ENCODE results near the gene FAM120AOS.

The FAM120AOS gene

DNA sequence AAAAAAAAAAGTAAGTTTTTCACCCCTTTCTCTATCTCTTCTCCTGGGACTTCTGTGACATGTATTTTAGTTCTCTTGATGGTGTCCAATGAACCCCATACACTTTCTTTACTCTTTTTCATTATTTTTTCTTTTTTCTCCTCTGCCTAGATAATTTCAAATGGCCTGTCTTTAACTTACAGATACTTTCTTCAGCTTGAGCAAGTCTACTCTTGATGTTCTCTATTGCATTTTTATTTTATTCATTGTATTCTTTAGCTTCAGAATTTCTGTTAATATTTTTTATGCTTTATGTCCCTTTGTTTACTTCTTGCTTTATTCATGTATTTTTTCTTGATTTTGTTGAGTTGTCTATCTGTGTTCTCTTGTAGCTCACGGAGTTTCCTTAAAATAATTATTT, 34.4 kb downstream of the FAM120AOS start:
- Histone ChIP-seq H3K27ac (ENCODE audit: extremely low read depth, low read depth, low read length) (no peak overlapping the region), H3K4me1 (ENCODE audit: control insufficient read depth, insufficient read depth, low read length) (no peaks in the 10 kb centered on the region), H3K4me3 (ENCODE audit: low read depth, low read length) (no peak overlapping the region), H3K36me3 (ENCODE audit: control insufficient read depth in 2 of 2, insufficient read depth in 1 of 2, low read length in 2 of 2) (no peaks in the 10 kb centered on the region), H3K9me3 (ENCODE audit: control insufficient read depth, insufficient read depth, low read depth, low read length) (no peaks in the 10 kb centered on the region)
- ChIA-PET POLR2A (no interaction called here), CTCF (no interaction called here)
- no peak for TF ChIP-seq ZNF777 (tag by site-specific recombination; IDR thresholded peaks at IDR 0.05; ENCODE audit: borderline replicate concordance)
- TF ChIP-seq ZNF514 (tag by site-specific recombination; IDR thresholded peaks at IDR 0.05), result no peak
- no peak for TF ChIP-seq ZNF138 (tag by site-specific recombination; IDR thresholded peaks at IDR 0.05; ENCODE audit: borderline replicate concordance)
- no peak for TF ChIP-seq ZNF664 (tag by site-specific recombination; IDR thresholded peaks at IDR 0.05)
- TF ChIP-seq ZIC2 (tag by site-specific recombination; IDR thresholded peaks at IDR 0.05), result no peak
- no peak for TF ChIP-seq ZNF394 (tag by site-specific recombination; IDR thresholded peaks at IDR 0.05; ENCODE audit: borderline replicate concordance)
- no peak for TF ChIP-seq ZBTB8A (tag by site-specific recombination; IDR thresholded peaks at IDR 0.05)
- TF ChIP-seq AEBP2 (tag by site-specific recombination; IDR thresholded peaks at IDR 0.05; ENCODE audit: borderline replicate concordance), result no peak
- no peak for TF ChIP-seq ZBTB1 (tag by site-specific recombination; IDR thresholded peaks at IDR 0.05)
- no peak for TF ChIP-seq KLF7 (tag by site-specific recombination; IDR thresholded peaks at IDR 0.05; ENCODE audit: borderline replicate concordance)
- TF ChIP-seq, protein P1, sequence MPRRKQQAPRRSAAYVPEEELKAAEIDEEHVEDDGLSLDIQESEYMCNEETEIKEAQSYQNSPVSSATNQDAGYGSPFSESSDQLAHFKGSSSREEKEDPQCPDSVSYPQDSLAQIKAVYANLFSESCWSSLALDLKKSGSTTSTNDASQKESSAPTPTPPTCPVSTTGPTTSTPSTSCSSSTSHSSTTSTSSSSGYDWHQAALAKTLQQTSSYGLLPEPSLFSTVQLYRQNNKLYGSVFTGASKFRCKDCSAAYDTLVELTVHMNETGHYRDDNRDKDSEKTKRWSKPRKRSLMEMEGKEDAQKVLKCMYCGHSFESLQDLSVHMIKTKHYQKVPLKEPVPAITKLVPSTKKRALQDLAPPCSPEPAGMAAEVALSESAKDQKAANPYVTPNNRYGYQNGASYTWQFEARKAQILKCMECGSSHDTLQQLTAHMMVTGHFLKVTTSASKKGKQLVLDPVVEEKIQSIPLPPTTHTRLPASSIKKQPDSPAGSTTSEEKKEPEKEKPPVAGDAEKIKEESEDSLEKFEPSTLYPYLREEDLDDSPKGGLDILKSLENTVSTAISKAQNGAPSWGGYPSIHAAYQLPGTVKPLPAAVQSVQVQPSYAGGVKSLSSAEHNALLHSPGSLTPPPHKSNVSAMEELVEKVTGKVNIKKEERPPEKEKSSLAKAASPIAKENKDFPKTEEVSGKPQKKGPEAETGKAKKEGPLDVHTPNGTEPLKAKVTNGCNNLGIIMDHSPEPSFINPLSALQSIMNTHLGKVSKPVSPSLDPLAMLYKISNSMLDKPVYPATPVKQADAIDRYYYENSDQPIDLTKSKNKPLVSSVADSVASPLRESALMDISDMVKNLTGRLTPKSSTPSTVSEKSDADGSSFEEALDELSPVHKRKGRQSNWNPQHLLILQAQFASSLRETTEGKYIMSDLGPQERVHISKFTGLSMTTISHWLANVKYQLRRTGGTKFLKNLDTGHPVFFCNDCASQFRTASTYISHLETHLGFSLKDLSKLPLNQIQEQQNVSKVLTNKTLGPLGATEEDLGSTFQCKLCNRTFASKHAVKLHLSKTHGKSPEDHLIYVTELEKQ (tag by site-specific recombination; IDR thresholded peaks at IDR 0.05; ENCODE audit: borderline replicate concordance), result no peak
- no peak for TF ChIP-seq SP3 (tag by site-specific recombination; IDR thresholded peaks at IDR 0.05)
- TF ChIP-seq ZNF311 (tag by site-specific recombination; IDR thresholded peaks at IDR 0.05; ENCODE audit: borderline replicate concordance), result no peak
- TF ChIP-seq BCL11B (tag by site-specific recombination; IDR thresholded peaks at IDR 0.05; ENCODE audit: low read depth), result no peak

- TF ChIP-seq ZNF398 (tag by site-specific recombination; IDR thresholded peaks at IDR 0.05), result no peak
- TF ChIP-seq ZNF791 (tag by site-specific recombination; IDR thresholded peaks at IDR 0.05), result peak; percentile 90
- peak; percentile 73 for TF ChIP-seq SETDB1 (IDR thresholded peaks at IDR 0.05; ENCODE audit: insufficient read length, low read length)
- TF ChIP-seq HOXD13 (CRISPR knock-in tag; IDR thresholded peaks at IDR 0.05; ENCODE audit: borderline replicate concordance), result no peak
- no peaks in the 10 kb centered on the region for H3K9me3 ChIP-seq (ENCODE audit: control insufficient read depth, insufficient read depth, low read depth, low read length)
- H3K36me3 ChIP-seq (ENCODE audit: control insufficient read depth in 2 of 2, insufficient read depth in 1 of 2, low read length in 2 of 2), result no peaks in the 10 kb centered on the region
- ChIA-PET POLR2A (no interaction called here), CTCF (interaction anchor here (0.7 kb wide), 1 partner anchor 758 kb away, joined by 3 read pairs; no protein-coding TSS in a partner anchor)
- no peak overlapping the region for H3K27ac ChIP-seq (ENCODE audit: extremely low read depth, low read depth, low read length)
- no peak overlapping the region for H3K4me3 ChIP-seq (ENCODE audit: low read depth, low read length)
- no peaks in the 10 kb centered on the region for H3K4me1 ChIP-seq (ENCODE audit: control insufficient read depth, insufficient read depth, low read length)
Observed at GRCh38 chr9:93417538-93417937, 35.8 kb downstream of the FAM120AOS start.

Data from HEK293 (cell line).